Stimulated activated CD4-positive, alpha-beta T cell treated with anti-CD3 and anti-CD28 coated beads, Interleukin-2, amount 100 ng/mL, for 24 hours (primary cell): ENCODE measurements around the gene LCP2.

Source experiments
- DNase-seq, 2 donors: peaks; one replicate each; pipeline ENCODE4 v3.0.0-alpha.2; 2020

LCP2 gene

DNA sequence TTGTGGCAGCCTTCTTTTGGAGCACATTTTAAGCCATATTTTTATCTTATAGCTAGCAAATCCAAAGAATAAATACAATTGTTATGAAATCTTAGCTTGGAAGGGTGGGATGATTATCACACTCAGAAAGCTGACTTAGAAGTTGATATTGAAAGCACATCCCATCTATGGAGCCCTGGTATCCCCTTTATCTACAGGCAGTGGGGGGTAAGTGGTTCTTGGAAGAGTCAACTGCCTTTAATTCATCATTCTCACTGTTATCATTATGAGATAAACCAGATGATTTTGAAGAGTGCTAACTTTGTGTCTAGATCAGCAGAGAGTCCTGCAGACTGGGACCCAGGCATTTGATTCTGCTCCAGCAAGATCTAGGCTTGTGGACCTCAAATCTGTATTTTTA lies 3.0 kb downstream of the LCP2 start:
- no peak for DNase-seq

- no peak for DNase-seq
Observed at GRCh38 chr5:170294057-170294456, 3.5 kb downstream of the LCP2 start.

DNA sequence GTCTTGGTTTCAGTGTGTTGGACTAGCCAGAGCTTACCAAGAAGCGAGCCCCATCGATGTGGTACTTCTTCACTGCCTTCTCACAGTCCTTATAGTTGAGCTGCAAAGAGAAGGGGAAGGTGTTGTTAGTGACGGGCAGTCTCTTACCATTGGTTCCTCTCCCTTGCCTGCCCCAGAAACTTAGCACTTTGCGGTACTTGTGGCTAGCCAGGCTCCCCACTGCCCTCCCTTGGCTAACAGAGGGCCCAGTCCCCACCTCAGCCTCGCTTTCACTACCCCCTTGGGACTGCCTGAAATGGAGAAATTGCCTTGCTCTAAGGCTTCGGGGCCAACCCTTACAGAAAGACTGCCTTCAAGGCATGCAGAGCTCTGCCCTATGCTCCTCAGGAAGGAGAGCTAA lies 4.3 kb downstream of the LCP2 start:
- DNase-seq: peak in 1 of 2 donors; percentile 60

GRCh38 chr5:170292179-170293104 lies 5.1 kb downstream of the LCP2 start:
- no peak for DNase-seq

- DNase-seq: no peak
Observed at GRCh38 chr5:170290498-170290897, 7.1 kb downstream of the LCP2 start.

- no peak for DNase-seq
Observed at GRCh38 chr5:170289764-170290163, 7.8 kb downstream of the LCP2 start.

DNA sequence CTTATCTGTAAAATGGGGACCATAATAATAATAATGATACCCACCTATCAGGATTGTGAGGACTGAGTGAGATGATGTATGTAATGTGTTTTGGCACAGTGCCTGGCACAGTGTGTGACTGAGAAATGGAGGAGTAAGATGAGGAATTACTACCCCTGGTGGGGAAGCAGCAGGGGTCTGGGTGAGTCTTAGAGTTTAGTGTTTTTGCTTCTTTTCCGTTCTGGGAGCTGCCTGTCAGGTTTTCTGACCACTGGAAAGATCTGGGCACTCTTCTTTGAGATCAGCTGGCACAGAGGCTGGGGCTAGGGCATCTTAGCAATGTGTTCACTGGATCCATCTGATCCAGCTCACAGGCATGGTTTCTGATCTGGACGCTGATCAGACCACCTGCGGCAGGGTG lies 8.5 kb downstream of the LCP2 start:
- DNase-seq: no peak

- no peak for DNase-seq
Observed at GRCh38 chr5:170288551-170288950, 9.0 kb downstream of the LCP2 start.

DNA sequence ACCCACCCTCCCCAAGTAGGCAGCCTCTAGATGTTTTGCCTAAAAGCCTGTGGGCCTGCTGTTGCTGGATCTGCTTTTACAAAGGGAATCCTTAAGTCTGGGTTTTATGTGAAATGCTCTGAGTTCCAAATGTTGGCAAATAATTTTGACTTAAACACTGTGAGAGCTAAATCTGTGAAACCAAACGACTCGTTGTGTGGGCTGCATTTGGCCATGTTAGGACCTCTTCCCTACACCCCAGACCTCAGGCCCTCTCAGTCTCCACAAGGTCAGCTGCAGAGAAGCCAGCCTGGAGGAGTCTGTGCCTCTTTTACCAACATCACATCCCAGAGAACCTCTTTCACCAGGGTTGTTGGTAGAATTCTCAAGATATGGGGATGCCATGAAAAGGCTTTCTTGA lies 9.4 kb downstream of the LCP2 start:
- DNase-seq: no peak

GRCh38 chr5:170287532-170287931 lies 10.0 kb downstream of the LCP2 start:
- no peak for DNase-seq

DNA sequence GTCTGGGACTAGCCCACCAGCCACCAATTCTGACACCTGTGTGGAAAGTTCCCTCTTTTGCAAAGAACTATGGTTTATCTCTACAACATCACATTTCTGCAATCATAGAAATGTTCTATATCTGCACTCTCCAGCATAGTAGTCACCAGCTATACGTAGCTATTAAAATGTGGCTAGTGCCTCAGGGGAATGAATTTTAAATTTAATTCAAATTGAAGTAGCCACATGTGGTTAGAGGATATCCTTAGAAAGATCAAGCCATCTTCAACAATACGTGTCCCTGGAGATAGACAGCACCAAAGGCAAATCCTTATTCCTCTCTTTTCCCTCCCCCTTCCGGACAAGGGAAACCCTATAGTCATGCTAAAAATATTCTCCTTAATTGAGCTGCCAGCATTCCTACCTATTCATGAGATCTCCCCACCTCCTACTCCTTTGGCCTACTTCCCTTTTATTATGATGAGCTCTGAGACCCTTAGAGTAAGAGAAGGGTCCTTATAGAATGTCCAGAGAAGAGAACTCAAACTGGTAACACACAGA lies 11.1 kb downstream of the LCP2 start:
- no peak for DNase-seq

DNA sequence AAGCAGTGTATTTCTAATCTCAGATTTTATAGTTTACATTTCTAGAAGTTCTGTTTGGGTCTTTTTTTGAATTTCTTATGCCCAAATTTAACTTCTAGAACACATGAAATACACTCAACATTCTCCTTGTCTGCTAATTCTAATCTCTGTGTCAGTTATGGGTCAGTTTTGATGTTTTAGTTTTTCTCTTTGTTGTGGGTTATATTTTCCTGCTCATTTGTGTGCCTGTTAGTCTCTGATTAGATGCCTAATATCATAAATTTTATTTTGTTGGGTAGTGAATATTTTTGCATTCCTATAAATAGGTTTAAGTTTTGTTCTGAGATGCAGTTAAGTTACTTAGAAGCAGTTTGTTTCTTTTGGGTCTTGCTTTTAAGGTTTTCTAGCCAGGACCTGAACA lies 12.4 kb downstream of the LCP2 start:
- DNase-seq: no peak

GRCh38 chr5:170284231-170284630 lies 13.3 kb downstream of the LCP2 start:
- DNase-seq: no peak

DNA sequence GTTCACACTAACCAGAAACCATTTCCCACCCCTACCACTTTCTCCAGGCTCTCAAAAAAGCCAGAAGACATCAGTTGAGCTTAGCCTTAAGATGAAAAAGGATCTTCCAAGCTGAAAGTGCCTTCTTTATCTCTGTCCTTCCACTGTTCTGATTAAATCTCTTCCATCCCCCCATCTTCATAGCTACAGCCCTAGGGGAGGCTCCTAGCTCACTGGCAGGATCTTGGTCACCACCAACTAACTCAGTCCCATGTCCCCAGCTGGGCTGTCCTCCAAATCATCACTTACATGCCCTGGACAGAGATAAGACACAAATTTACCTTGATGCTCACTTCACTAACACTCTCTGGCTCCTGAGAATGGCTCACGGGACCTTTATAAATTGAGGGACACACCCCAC lies 14.3 kb downstream of the LCP2 start:
- DNase-seq: no peak

DNA sequence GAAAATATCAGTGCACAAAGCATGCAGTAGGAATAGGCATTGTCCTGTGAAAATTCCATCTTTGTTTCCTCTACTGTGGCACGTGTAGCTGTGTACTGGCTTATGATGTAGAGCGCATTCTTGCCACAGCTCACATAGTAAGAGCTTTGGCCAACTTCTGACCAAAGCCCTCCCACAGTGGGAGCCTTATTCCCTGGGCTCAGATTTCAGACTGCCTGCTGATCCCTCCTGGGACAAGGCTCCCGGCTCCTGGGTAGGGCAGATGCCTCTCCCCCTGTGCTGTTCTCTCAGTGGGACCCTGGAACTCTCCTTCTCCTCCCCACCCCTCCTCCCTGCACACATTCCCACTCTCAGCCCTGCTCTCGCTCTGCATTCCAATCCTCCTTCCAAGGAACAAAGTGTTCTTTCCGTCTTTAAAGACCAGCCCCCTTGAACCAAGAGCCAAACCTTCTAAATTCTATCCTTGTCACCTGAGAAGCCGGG lies 17.5 kb downstream of the LCP2 start:
- DNase-seq: no peak

DNA sequence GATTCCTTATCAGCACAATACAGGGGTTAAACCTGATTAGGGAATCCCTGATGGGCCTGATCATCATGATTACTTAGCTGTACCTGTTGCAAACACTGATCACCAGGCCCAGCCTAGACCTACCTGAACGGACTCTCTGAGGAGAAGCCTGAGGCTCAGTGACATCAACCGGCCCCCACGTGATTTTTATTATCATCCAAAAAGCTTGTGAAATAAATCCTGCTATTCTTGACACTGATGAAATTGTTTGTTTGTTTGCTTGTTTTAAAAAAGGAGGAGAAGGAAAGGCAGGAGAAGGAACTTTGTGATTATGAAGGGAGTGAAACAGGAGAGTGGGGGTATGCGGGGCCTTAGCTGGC lies 18.1 kb downstream of the LCP2 start:
- DNase-seq: no peak

GRCh38 chr5:170278611-170279458 lies 18.7 kb downstream of the LCP2 start:
- peak; percentile 82 for DNase-seq

GRCh38 chr5:170277867-170278281 lies 19.7 kb downstream of the LCP2 start:
- DNase-seq: no peak

GRCh38 chr5:170276140-170276539 lies 21.4 kb downstream of the LCP2 start:
- DNase-seq: no peak

DNA sequence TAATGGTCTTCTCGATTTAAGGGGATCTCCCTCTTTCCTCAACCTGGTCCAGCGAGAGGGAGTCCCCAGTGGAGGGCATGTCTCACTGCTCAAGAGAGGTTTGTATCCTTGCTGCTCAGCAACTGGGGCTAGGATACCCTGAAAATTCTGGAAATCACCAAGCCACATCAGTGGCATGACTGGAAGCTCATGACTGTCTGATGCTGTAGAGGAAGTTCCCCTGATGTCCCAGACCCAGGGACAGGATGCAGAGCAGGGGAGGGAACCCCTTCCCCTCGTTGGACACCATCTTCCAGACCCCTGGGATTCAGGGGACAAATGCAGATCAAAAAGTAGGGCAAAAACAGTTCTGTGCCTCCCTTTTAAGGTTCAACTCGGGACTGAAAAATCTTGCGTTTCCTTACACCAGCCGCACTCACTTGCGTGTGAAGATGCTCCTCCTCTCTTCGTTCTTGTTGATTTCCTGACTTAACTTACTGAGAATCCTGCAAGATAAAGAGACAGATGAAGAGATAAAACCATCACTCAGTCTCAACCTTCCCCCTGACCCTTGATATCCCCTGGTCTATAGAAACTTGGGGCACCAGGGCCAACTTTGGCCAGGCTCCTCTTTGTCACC lies 22.1 kb downstream of the LCP2 start:
- no peak for DNase-seq

GRCh38 chr5:170273968-170274710 lies 23.4 kb downstream of the LCP2 start:
- peak; percentile 64 to 70 for DNase-seq
